GM12878 (cell line): ENCODE data around the gene B3GALT5. TPM values are rescaled to one million over a fixed set of nuclear protein-coding genes. Genes with fewer than 3 reads are reported as not detected.

ENCODE experiments used
- ATAC-seq: fragments of 200-7000 bp; cut with Tn5 transposase; 3 replicates; pipeline ENCODE4 v1.9.1; 2020; ENCODE audit warnings: mild to moderate bottlenecking, moderate library complexity
- BruUV-seq: library from RNA; stranded (reverse); fragments of 400-500 nt; replicated peaks from 2 replicates; lab custom pipeline; 2021; lab: Mats Ljungman, UMichigan
- CTCF ChIA-PET: fragments of 300-600 bp; sonication (Branson Sonifier 250); formaldehyde crosslinking; extraction: SDS; loops from one replicate; lab custom pipeline; 2021; ENCODE audit warnings: inconsistent platforms; lab: Yijun Ruan, JAX
- POLR2A ChIA-PET: fragments of 350-600 bp; formaldehyde crosslinking; extraction: SDS; loops from one replicate; lab custom pipeline; 2021; ENCODE audit warnings: inconsistent platforms; lab: Charles Lee
- RAD21 ChIA-PET: fragments of 300-600 bp; sonication (Branson Sonifier 250); formaldehyde crosslinking; loops from one replicate; lab custom pipeline; 2023; ENCODE audit warnings: antibody characterized with exemption; ENCODE audit not compliant: unreplicated experiment; lab: Charles Lee
- SMC1A ChIA-PET: fragments of 300-600 bp; sonication (Branson Sonifier 250); formaldehyde crosslinking; loops from one replicate; lab custom pipeline; 2023; ENCODE audit not compliant: unreplicated experiment, uncharacterized antibody; lab: Charles Lee
- DNase-seq: peaks from one replicate; pipeline ENCODE4 v3.0.0-alpha.2; 2011; ENCODE audit warnings: low read depth, low spot score
- FAIRE-seq: peaks from 3 replicates; lab custom pipeline; 2011; peaks lifted over from hg19 to GRCh38; lab: Jason Lieb, UNC
- H2AFZ ChIP-seq: 2 replicates; pipeline ENCODE4 v1.6.0; 2011; ENCODE audit warnings: low read depth, low read length, control low read depth; ENCODE audit not compliant: control insufficient read depth
- H3K27ac ChIP-seq: 2 replicates; pipeline ENCODE4 v1.5.1; 2011; ENCODE audit warnings: control low read depth; ENCODE audit not compliant: control insufficient read depth, insufficient read depth
- H3K27me3 ChIP-seq, 2 experiments: replicated peaks in 1 of 2; 2 replicates each; pipeline versions ENCODE4 v1.6.0 to v1.6.1; 2011; ENCODE audit warnings: low read length in 1 of 2; ENCODE audit not compliant: control insufficient read depth in 2 of 2, insufficient read depth in 2 of 2
- H3K36me3 ChIP-seq, 2 experiments: 2 replicates each; pipeline ENCODE4 v1.5.1; 2011; ENCODE audit warnings: low read length in 1 of 2; ENCODE audit not compliant: control insufficient read depth in 2 of 2, insufficient read depth in 2 of 2
- H3K4me1 ChIP-seq: 2 replicates; pipeline ENCODE4 v1.6.1; 2011; ENCODE audit warnings: mild to moderate bottlenecking, low read length, moderate library complexity, mixed read lengths; ENCODE audit not compliant: control insufficient read depth, insufficient read depth
- H3K4me2 ChIP-seq: 2 replicates; pipeline ENCODE4 v1.6.0; 2011; ENCODE audit warnings: control low read depth; ENCODE audit not compliant: control insufficient read depth, insufficient read depth
- H3K4me3 ChIP-seq: fragments of 200-600 bp; sonication (generic); 2 replicates; pipeline ENCODE4 v1.5.1; 2016
- H3K79me2 ChIP-seq: 2 replicates; pipeline ENCODE4 v1.6.0; 2011; ENCODE audit warnings: low read length; ENCODE audit not compliant: control insufficient read depth, insufficient read depth
- H3K9ac ChIP-seq: 2 replicates; pipeline ENCODE4 v1.8.0; 2011; ENCODE audit warnings: low read length, control low read depth, mixed read lengths; ENCODE audit not compliant: control insufficient read depth, insufficient read depth
- H3K9me3 ChIP-seq: replicated peaks from 3 replicates; pipeline ENCODE4 v1.5.1; 2011; ENCODE audit warnings: mild to moderate bottlenecking, low read length; ENCODE audit not compliant: control insufficient read depth, insufficient read depth
- H4K20me1 ChIP-seq: 2 replicates; pipeline ENCODE4 v1.6.0; 2011; ENCODE audit not compliant: control insufficient read depth, insufficient read depth
- CBFB ChIP-seq: IDR thresholded peaks from 2 replicates; pipeline ENCODE4 v1.6.1; 2016; ENCODE audit warnings: antibody characterized with exemption, low read depth
- FOXM1 ChIP-seq: IDR thresholded peaks from 2 replicates; pipeline ENCODE4 v1.6.1; 2012; ENCODE audit warnings: low read depth, mild to moderate bottlenecking, inconsistent platforms, low read length, moderate library complexity
- HCFC1 ChIP-seq: fragments of 150-350 bp; IDR thresholded peaks from 2 replicates; pipeline ENCODE4 v1.6.1; 2014; ENCODE audit warnings: low read length
- MEF2A ChIP-seq: IDR thresholded peaks from 2 replicates; pipeline ENCODE4 v1.6.1; 2011; ENCODE audit warnings: low read depth, mild to moderate bottlenecking, low read length, moderate library complexity; ENCODE audit not compliant: insufficient read depth
- NR2C1 ChIP-seq: fragments of 450-650 bp; IDR thresholded peaks from 2 replicates; pipeline ENCODE4 v1.6.1; 2017; ENCODE audit warnings: antibody characterized with exemption, mild to moderate bottlenecking, moderate library complexity
- RAD51 ChIP-seq: fragments of 450-650 bp; IDR thresholded peaks from 2 replicates; pipeline ENCODE4 v1.6.1; 2016; ENCODE audit warnings: moderate library complexity, mild to moderate bottlenecking, inconsistent platforms
- RCOR1 ChIP-seq: conservative IDR thresholded peaks from 2 replicates; pipeline ENCODE4 v1.6.1; 2012; ENCODE audit warnings: low read depth, low read length, improper control_type of control experiment
- SKIL ChIP-seq: fragments of 450-650 bp; IDR thresholded peaks from 2 replicates; pipeline ENCODE4 v1.6.1; 2017; ENCODE audit warnings: mild to moderate bottlenecking, low read depth, inconsistent platforms; ENCODE audit not compliant: poor library complexity, severe bottlenecking
- SMAD5 ChIP-seq: IDR thresholded peaks from 2 replicates; pipeline ENCODE4 v1.6.1; 2016; ENCODE audit warnings: antibody characterized with exemption, low read depth
- SPI1 ChIP-seq: IDR thresholded peaks from 2 replicates; pipeline ENCODE4 v1.6.1; 2011; ENCODE audit warnings: low read depth, mild to moderate bottlenecking, low read length, moderate library complexity, borderline replicate concordance; ENCODE audit not compliant: insufficient read depth
- SREBF1 ChIP-seq: IDR thresholded peaks from 2 replicates; pipeline ENCODE4 v1.6.1; 2012; ENCODE audit warnings: mild to moderate bottlenecking, low read length
- SREBF2 ChIP-seq: IDR thresholded peaks from 2 replicates; pipeline ENCODE4 v1.6.1; 2012; ENCODE audit warnings: mild to moderate bottlenecking, low read length
- TARDBP ChIP-seq: IDR thresholded peaks from 2 replicates; pipeline ENCODE4 v1.6.1; 2016; ENCODE audit warnings: borderline replicate concordance
- TCF12 ChIP-seq: IDR thresholded peaks from 2 replicates; pipeline ENCODE4 v1.6.1; 2011; ENCODE audit warnings: low read depth, mild to moderate bottlenecking, low read length
- TCF7 ChIP-seq: IDR thresholded peaks from 2 replicates; pipeline ENCODE4 v1.6.1; 2014; ENCODE audit warnings: antibody characterized with exemption, borderline replicate concordance
- ZBED1 ChIP-seq: IDR thresholded peaks from 2 replicates; pipeline ENCODE4 v1.6.1; 2016; ENCODE audit warnings: borderline replicate concordance
- WGBS: methylation state at CpG from one replicate; pipeline ENCODE4 v1.1.6; 2016; ENCODE audit warnings: low lambda C conversion rate; ENCODE audit not compliant: insufficient replicate concordance, insufficient coverage; ENCODE audit errors: missing lambda C conversion rate; 5-methylcytosine and 5-hydroxymethylcytosine counted together
- in situ Hi-C: fragments of 300-500 bp; cut with MboI; formaldehyde crosslinking; loops from 9 replicates; pipeline ENCODE4 v1.14.3; 2018; ENCODE audit warnings: mixed read lengths
- intact Hi-C: fragments of 100-400 bp; cut with micrococcal nuclease; formaldehyde crosslinking; loops from one replicate; pipeline ENCODE4 v1.14.2; 2022; ENCODE audit not compliant: unreplicated experiment
- polyA plus RNA-seq, 11 experiments: library from polyadenylated mRNA; depleted of rRNA in 4 of 11; unstranded in 6 of 11; stranded (reverse) in 5 of 11; fragments of >200 nt; fragmentation: Nextera tagmentation in 4 of 11; fragmentation: Illumina TruSeq in 1 of 11; extraction: Ambion mirVana in 4 of 11; extraction: Trizol in 1 of 11; gene quantifications; 1 replicate in 1 of 11; 2 replicates in 10 of 11; pipeline versions ENCODE4 v1.2.1 to v1.2.3, GENCODE V29; 2011 to 2016; ENCODE audit warnings: inconsistent platforms in 2 of 11, missing spikeins in 2 of 11, low read depth in 1 of 11
- total RNA-seq, 4 experiments: library from RNA; depleted of rRNA in 3 of 4; stranded (reverse); fragments of >200 nt in 3 of 4; fragmentation: Illumina TruSeq in 1 of 4; extraction: Trizol in 1 of 4; gene quantifications; 2 replicates each; pipeline versions ENCODE4 v1.2.1 to v1.2.3, GENCODE V29; 2013 to 2021
- TF ChIP-seq, protein P1 (sequence below): IDR thresholded peaks from 2 replicates; pipeline ENCODE4 v1.6.1; 2011; ENCODE audit warnings: borderline replicate concordance, low read depth, mild to moderate bottlenecking, moderate library complexity, low read length; ENCODE audit not compliant: insufficient read depth, poor library complexity, severe bottlenecking

The B3GALT5 gene
- total and polyA plus RNA-seq, 10 of the 15 experiments (the other 5 are each of a cell fraction or from before 2014, with no cell fraction given), result 0.03 to 0.04 TPM; not detected in 8

GRCh38 chr21:39694750-39695149 lies 82.0 kb downstream of the B3GALT5 start:
- no peaks in the 10 kb centered on the region for H3K79me2 ChIP-seq
- no peak overlapping the region for H3K4me3 ChIP-seq
- H3K27ac ChIP-seq, result no peak overlapping the region
- SMC1A ChIA-PET, result interaction anchor here (1.0 kb wide), 1 partner anchor 12 kb away, joined by 3 read pairs; no protein-coding TSS in a partner anchor
- CTCF ChIA-PET, result no interaction called here
- no peaks in the 10 kb centered on the region for H3K27me3 ChIP-seq
- H2AFZ ChIP-seq, result no peak overlapping the region
- DNase-seq (no peak), FAIRE-seq (no peak), ATAC-seq (no peak)
- in situ Hi-C loops (no loop called here), intact Hi-C loops (no loop called here)
- H3K9ac ChIP-seq, result no peak overlapping the region
- no TSS peak for BruUV-seq
- H3K36me3 ChIP-seq, result no peaks in the 10 kb centered on the region
- RAD21 ChIA-PET, result no interaction called here
- H3K4me1 ChIP-seq, result no peaks in the 10 kb centered on the region
- WGBS, result 19% methylated on average over 5 of the region's 5 CpGs
- POLR2A ChIA-PET, result no interaction called here
- no peaks in the 10 kb centered on the region for H3K9me3 ChIP-seq
- H3K4me2 ChIP-seq, result no peak overlapping the region
- no peaks in the 10 kb centered on the region for H4K20me1 ChIP-seq
- TF ChIP-seq HCFC1 (no peak), SREBF2 (no peak), CBFB (no peak), TCF7 (no peak), ZBED1 (no peak), RAD51 (no peak), NR2C1 (no peak), SMAD5 (no peak), RCOR1 (no peak), SPI1 (no peak), FOXM1 (no peak), TARDBP (no peak), SKIL (no peak), TCF12 (no peak), MEF2A (no peak), SREBF1 (no peak)
- TF ChIP-seq, protein P1, sequence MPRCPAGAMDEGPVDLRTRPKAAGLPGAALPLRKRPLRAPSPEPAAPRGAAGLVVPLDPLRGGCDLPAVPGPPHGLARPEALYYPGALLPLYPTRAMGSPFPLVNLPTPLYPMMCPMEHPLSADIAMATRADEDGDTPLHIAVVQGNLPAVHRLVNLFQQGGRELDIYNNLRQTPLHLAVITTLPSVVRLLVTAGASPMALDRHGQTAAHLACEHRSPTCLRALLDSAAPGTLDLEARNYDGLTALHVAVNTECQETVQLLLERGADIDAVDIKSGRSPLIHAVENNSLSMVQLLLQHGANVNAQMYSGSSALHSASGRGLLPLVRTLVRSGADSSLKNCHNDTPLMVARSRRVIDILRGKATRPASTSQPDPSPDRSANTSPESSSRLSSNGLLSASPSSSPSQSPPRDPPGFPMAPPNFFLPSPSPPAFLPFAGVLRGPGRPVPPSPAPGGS, result no peak
